Progenitor cell of endocrine pancreas (in vitro differentiated cells): ENCODE results near the gene PUM1. TPM values are rescaled to one million over a fixed set of nuclear protein-coding genes. Genes with fewer than 3 reads are reported as not detected.

Experiments used
- DNase-seq: peaks from one replicate; pipeline ENCODE4 v3.0.0; 2021; ENCODE audit warnings: low spot score; ENCODE audit not compliant: unreplicated experiment
- H3K27ac Mint-ChIP-seq: 2 replicates; pipeline ENCODE4 v1.8.0; 2021; ENCODE audit warnings: mild to moderate bottlenecking, moderate library complexity, mixed read lengths
- H3K27me3 Mint-ChIP-seq: 2 replicates; pipeline ENCODE4 v1.8.0; 2021; ENCODE audit warnings: mixed read lengths
- H3K36me3 Mint-ChIP-seq: 2 replicates; pipeline ENCODE4 v1.8.0; 2022; ENCODE audit warnings: mixed read lengths; ENCODE audit not compliant: insufficient read depth
- H3K4me1 Mint-ChIP-seq: 2 replicates; pipeline ENCODE4 v1.8.0; 2021; ENCODE audit warnings: low read depth, mixed read lengths
- H3K4me3 Mint-ChIP-seq: 2 replicates; pipeline ENCODE4 v1.8.0; 2021; ENCODE audit warnings: low read depth, mild to moderate bottlenecking, moderate library complexity, mixed read lengths
- H3K9me3 Mint-ChIP-seq: 2 replicates; pipeline ENCODE4 v1.8.0; 2021; ENCODE audit warnings: low read depth, mixed read lengths
- CTCF ChIP-seq: fragments of 200-600 bp; sonication (generic); IDR thresholded peaks from one replicate; pipeline ENCODE4 v1.5.0; 2021; ENCODE audit warnings: antibody characterized with exemption, mild to moderate bottlenecking; ENCODE audit not compliant: unreplicated experiment
- total RNA-seq: library from RNA; stranded (reverse); gene quantifications from 2 replicates; pipeline ENCODE4 v1.2.1, GENCODE V29; 2021

Gene PUM1
- total RNA-seq, 1 donor from 2014 or later = 249 TPM

- no peak overlapping the region for H3K4me3 Mint-ChIP-seq
- no peaks in the 10 kb centered on the region for H3K36me3 Mint-ChIP-seq
- no peak for TF ChIP-seq CTCF
- no peak overlapping the region for H3K27ac Mint-ChIP-seq
- DNase-seq = no peak
- H3K4me1 Mint-ChIP-seq = peaks cover 8% of the 10 kb centered on the region
- peaks cover 4% of the 10 kb centered on the region for H3K27me3 Mint-ChIP-seq
- no peaks in the 10 kb centered on the region for H3K9me3 Mint-ChIP-seq
These were observed 169.4 kb downstream of the PUM1 start for GRCh38 chr1:30895944-30896660.

- no peak overlapping the region for H3K27ac Mint-ChIP-seq
- peaks cover 8% of the 10 kb centered on the region for H3K4me1 Mint-ChIP-seq
- DNase-seq = no peak
These were observed 170.1 kb downstream of the PUM1 start for GRCh38 chr1:30895382-30895943.

GRCh38 chr1:30894508-30894973 is 171.0 kb downstream of the PUM1 start:
- Mint-ChIP-seq H3K9me3 (no peaks in the 10 kb centered on the region), H3K27me3 (peaks cover 4% of the 10 kb centered on the region), H3K36me3 (no peaks in the 10 kb centered on the region), H3K4me3 (no peak overlapping the region), H3K27ac (no peak overlapping the region), H3K4me1 (peaks cover 8% of the 10 kb centered on the region)
- no peak for TF ChIP-seq CTCF
- no peak for DNase-seq

More at GRCh38 chr1:30895382-30895943, 170.1 kb downstream of the PUM1 start:
- Mint-ChIP-seq H3K36me3 (no peaks in the 10 kb centered on the region), H3K4me3 (no peak overlapping the region), H3K9me3 (no peaks in the 10 kb centered on the region), H3K27me3 (peaks cover 4% of the 10 kb centered on the region)
- TF ChIP-seq CTCF = no peak

GRCh38 chr1:30893776-30894507 is 171.6 kb downstream of the PUM1 start:
- Mint-ChIP-seq H3K4me1 (peaks cover 8% of the 10 kb centered on the region), H3K27me3 (peaks cover 4% of the 10 kb centered on the region), H3K36me3 (no peaks in the 10 kb centered on the region), H3K9me3 (no peaks in the 10 kb centered on the region), H3K27ac (no peak overlapping the region), H3K4me3 (no peak overlapping the region)
- no peak for DNase-seq
- TF ChIP-seq CTCF = no peak

GRCh38 chr1:30892671-30893073 is 172.8 kb downstream of the PUM1 start:
- Mint-ChIP-seq H3K36me3 (no peaks in the 10 kb centered on the region), H3K27ac (no peak overlapping the region), H3K4me3 (no peak overlapping the region), H3K27me3 (peaks cover 4% of the 10 kb centered on the region), H3K4me1 (peaks cover 11% of the 10 kb centered on the region), H3K9me3 (no peaks in the 10 kb centered on the region)
- no peak for DNase-seq
- no peak for TF ChIP-seq CTCF
